IMR-90 (cell line): Measurements from ENCODE around the gene ATG9B. TPM values are rescaled to one million over a fixed set of nuclear protein-coding genes. Genes with fewer than 3 reads are reported as not detected.
A peak's percentile ranks its signal among the peaks of the same experiment; 100 is the strongest.

Experiments used
- ATAC-seq: fragments of 200-7000 bp; cut with Tn5 transposase; 2 replicates; pipeline ENCODE4 v1.9.1; 2020; ENCODE audit warnings: low read depth, mild to moderate bottlenecking, moderate library complexity
- BruUV-seq: library from RNA; stranded (reverse); fragments of 400-500 nt; replicated peaks from 2 replicates; lab custom pipeline; 2021; lab: Mats Ljungman, UMichigan
- CTCF ChIA-PET: fragments of 300-600 bp; formaldehyde crosslinking; extraction: SDS; loops from one replicate; lab custom pipeline; 2021; ENCODE audit warnings: antibody characterized with exemption; lab: Yijun Ruan, JAX
- POLR2A ChIA-PET: fragments of 300-600 bp; sonication (Branson Sonifier 250); formaldehyde crosslinking; loops from one replicate; lab custom pipeline; 2022; ENCODE audit warnings: antibody characterized with exemption; ENCODE audit not compliant: unreplicated experiment; lab: Charles Lee
- DNase-seq: peaks from one replicate; pipeline ENCODE4 v3.0.0; 2013
- H2AFZ ChIP-seq: replicated peaks from 2 replicates; pipeline ENCODE3; 2013; ENCODE audit warnings: low read length, mild to moderate bottlenecking; ENCODE audit not compliant: poor library complexity
- H2AK5ac ChIP-seq: 2 replicates; pipeline ENCODE4 v1.6.1; 2013; ENCODE audit warnings: low read depth, low read length, inconsistent platforms
- H2AK9ac ChIP-seq: replicated peaks from 2 replicates; pipeline ENCODE3; 2013; ENCODE audit warnings: mild to moderate bottlenecking, low read depth, low read length, moderate library complexity; ENCODE audit not compliant: poor library complexity
- H2BK120ac ChIP-seq: 2 replicates; pipeline ENCODE4 v1.6.1; 2013; ENCODE audit warnings: low read depth, low read length, inconsistent platforms
- H2BK15ac ChIP-seq: 3 replicates; pipeline ENCODE4 v1.6.1; 2013; ENCODE audit warnings: low read depth, low read length, inconsistent platforms
- H2BK20ac ChIP-seq: 2 replicates; pipeline ENCODE4 v1.6.1; 2013; ENCODE audit warnings: low read depth, mild to moderate bottlenecking, inconsistent platforms, low read length, moderate library complexity
- H2BK5ac ChIP-seq: 2 replicates; pipeline ENCODE4 v1.6.1; 2013; ENCODE audit warnings: mild to moderate bottlenecking, low read depth, low read length, inconsistent platforms; ENCODE audit not compliant: poor library complexity, severe bottlenecking
- H3K14ac ChIP-seq: replicated peaks from 2 replicates; pipeline ENCODE4 v1.6.1; 2013; ENCODE audit warnings: low read depth, low read length, inconsistent platforms
- H3K18ac ChIP-seq: 2 replicates; pipeline ENCODE4 v1.6.1; 2013; ENCODE audit warnings: low read depth, low read length, control low read depth
- H3K23ac ChIP-seq: 2 replicates; pipeline ENCODE4 v1.6.1; 2013; ENCODE audit warnings: low read depth, low read length, inconsistent platforms
- H3K27ac ChIP-seq: 2 replicates; pipeline ENCODE4 v1.5.1; 2013; ENCODE audit warnings: mild to moderate bottlenecking, control low read depth, low read length; ENCODE audit not compliant: insufficient read depth
- H3K27me3 ChIP-seq: 2 replicates; pipeline ENCODE4 v1.6.1; 2013; ENCODE audit warnings: low read length; ENCODE audit not compliant: control insufficient read depth, insufficient read depth
- H3K36me3 ChIP-seq: 2 replicates; pipeline ENCODE4 v1.6.1; 2013; ENCODE audit warnings: low read length, mixed read lengths; ENCODE audit not compliant: control insufficient read depth, insufficient read depth
- H3K4ac ChIP-seq: 2 replicates; pipeline ENCODE4 v1.6.1; 2013; ENCODE audit warnings: low read depth, low read length, inconsistent platforms
- H3K4me1 ChIP-seq: 2 replicates; pipeline ENCODE4 v1.6.1; 2013; ENCODE audit warnings: low read length, mixed read lengths; ENCODE audit not compliant: control insufficient read depth, insufficient read depth
- H3K4me2 ChIP-seq: 2 replicates; pipeline ENCODE4 v1.6.1; 2013; ENCODE audit warnings: low read depth, mild to moderate bottlenecking, control low read depth, low read length, moderate library complexity
- H3K4me3 ChIP-seq: 2 replicates; pipeline ENCODE4 v1.5.1; 2013; ENCODE audit warnings: low read depth, mild to moderate bottlenecking, control low read depth, low read length, moderate library complexity; ENCODE audit not compliant: insufficient read depth
- H3K56ac ChIP-seq: 2 replicates; pipeline ENCODE4 v1.6.1; 2013; ENCODE audit warnings: low read length, inconsistent platforms; ENCODE audit not compliant: insufficient read depth; ENCODE audit errors: extremely low read depth
- H3K79me1 ChIP-seq, 2 experiments: 2 replicates each; pipeline ENCODE4 v1.6.1; 2013; ENCODE audit warnings: low read length in 2 of 2, inconsistent platforms in 1 of 2, low read depth in 1 of 2
- H3K9ac ChIP-seq: 2 replicates; pipeline ENCODE4 v1.6.1; 2013; ENCODE audit warnings: low read depth, low read length, control low read depth
- H3K9me1 ChIP-seq: 2 replicates; pipeline ENCODE4 v1.6.1; 2013; ENCODE audit warnings: low read length, inconsistent platforms; ENCODE audit not compliant: insufficient read depth
- H3K9me3 ChIP-seq: 2 replicates; pipeline ENCODE4 v1.6.1; 2013; ENCODE audit warnings: low read length; ENCODE audit not compliant: control insufficient read depth, insufficient read depth
- H4K20me1 ChIP-seq: 2 replicates; pipeline ENCODE4 v1.6.1; 2013; ENCODE audit warnings: low read length, inconsistent platforms; ENCODE audit not compliant: insufficient read depth
- H4K5ac ChIP-seq: 2 replicates; pipeline ENCODE4 v1.6.1; 2013; ENCODE audit warnings: mild to moderate bottlenecking, low read depth, low read length, control low read depth
- H4K8ac ChIP-seq, 2 experiments: 2 replicates each; pipeline ENCODE4 v1.6.1; 2013; ENCODE audit warnings: low read depth in 2 of 2, low read length in 2 of 2, control low read depth in 1 of 2, inconsistent platforms in 1 of 2
- H4K91ac ChIP-seq: 2 replicates; pipeline ENCODE4 v1.6.1; 2013; ENCODE audit warnings: low read depth, low read length, inconsistent platforms; ENCODE audit not compliant: insufficient read depth
- CEBPB ChIP-seq: IDR thresholded peaks from 2 replicates; pipeline ENCODE4 v1.6.1; 2012; ENCODE audit warnings: low read depth, low read length, improper control_type of control experiment
- FOS ChIP-seq: fragments of 150-350 bp; IDR thresholded peaks from 2 replicates; pipeline ENCODE4 v1.6.1; 2016; ENCODE audit warnings: low read depth, low read length
- MAFK ChIP-seq: IDR thresholded peaks from 2 replicates; pipeline ENCODE4 v1.6.1; 2012; ENCODE audit warnings: low read depth, low read length, improper control_type of control experiment
- MAZ ChIP-seq: IDR thresholded peaks from 2 replicates; pipeline ENCODE4 v1.6.1; 2012; ENCODE audit warnings: low read depth, mild to moderate bottlenecking, low read length, improper control_type of control experiment, moderate library complexity, borderline replicate concordance
- MXI1 ChIP-seq: IDR thresholded peaks from 2 replicates; pipeline ENCODE4 v1.6.1; 2012; ENCODE audit warnings: low read depth, mild to moderate bottlenecking, low read length, moderate library complexity, borderline replicate concordance
- NFE2L2 ChIP-seq: fragments of 150-350 bp; IDR thresholded peaks from 2 replicates; pipeline ENCODE4 v1.6.1; 2016; ENCODE audit warnings: low read depth, mild to moderate bottlenecking, low read length
- RCOR1 ChIP-seq: IDR thresholded peaks from 2 replicates; pipeline ENCODE4 v1.6.1; 2012; ENCODE audit warnings: mild to moderate bottlenecking, low read length, improper control_type of control experiment; ENCODE audit not compliant: insufficient replicate concordance
- RFX5 ChIP-seq: IDR thresholded peaks from 2 replicates; pipeline ENCODE4 v1.8.0; 2012; ENCODE audit warnings: low read depth, mild to moderate bottlenecking, low read length, moderate library complexity
- SMC3 ChIP-seq: fragments of 150-350 bp; IDR thresholded peaks from 2 replicates; pipeline ENCODE4 v1.6.1; 2016; ENCODE audit warnings: low read depth, mild to moderate bottlenecking, antibody characterized with exemption, low read length, moderate library complexity
- WGBS, 2 experiments: methylation state at CpG; one replicate each; pipeline versions ENCODE4 v1.1.5 to v1.1.7; 2013; ENCODE audit warnings: missing lambda C conversion rate in 2 of 2; ENCODE audit not compliant: insufficient read length in 1 of 2; ENCODE audit errors: extremely low coverage in 2 of 2; 5-methylcytosine and 5-hydroxymethylcytosine counted together
- dilution Hi-C: fragments of 300-500 bp; cut with HindIII; formaldehyde crosslinking; loops from one replicate; pipeline ENCODE4 v1.14.3; 2018; ENCODE audit warnings: low sequenced_read_pairs; ENCODE audit not compliant: unreplicated experiment
- in situ Hi-C: fragments of 300-500 bp; cut with MboI; formaldehyde crosslinking; loops from 3 replicates; pipeline ENCODE4 v1.14.3; 2019; ENCODE audit warnings: low sequenced_read_pairs, inconsistent platforms, mixed read lengths
- intact Hi-C: fragments of 100-400 bp; cut with micrococcal nuclease; formaldehyde crosslinking; loops from 2 replicates; pipeline ENCODE4 v1.10.0; 2022
- polyA plus RNA-seq, 3 experiments: library from polyadenylated mRNA; depleted of rRNA; stranded (reverse); fragments of >200 nt; gene quantifications; 2 replicates each; pipeline ENCODE4 v1.2.3, GENCODE V29; 2012; ENCODE audit warnings: low replicate concordance in 1 of 3
- total RNA-seq: library from RNA; depleted of rRNA; stranded (reverse); fragments of >200 nt; gene quantifications from 2 replicates; pipeline ENCODE4 v1.2.3, GENCODE V29; 2012
- TF ChIP-seq, protein P1 (sequence below): fragments of 150-350 bp; IDR thresholded peaks from 2 replicates; pipeline ENCODE4 v1.6.1; 2017; ENCODE audit warnings: mild to moderate bottlenecking, antibody characterized with exemption, low read length, low read depth

Gene ATG9B
- total and polyA plus RNA-seq, 2 of the 4 experiments (the other 2 are of a cell fraction) = 0.18 to 0.91 TPM

DNA sequence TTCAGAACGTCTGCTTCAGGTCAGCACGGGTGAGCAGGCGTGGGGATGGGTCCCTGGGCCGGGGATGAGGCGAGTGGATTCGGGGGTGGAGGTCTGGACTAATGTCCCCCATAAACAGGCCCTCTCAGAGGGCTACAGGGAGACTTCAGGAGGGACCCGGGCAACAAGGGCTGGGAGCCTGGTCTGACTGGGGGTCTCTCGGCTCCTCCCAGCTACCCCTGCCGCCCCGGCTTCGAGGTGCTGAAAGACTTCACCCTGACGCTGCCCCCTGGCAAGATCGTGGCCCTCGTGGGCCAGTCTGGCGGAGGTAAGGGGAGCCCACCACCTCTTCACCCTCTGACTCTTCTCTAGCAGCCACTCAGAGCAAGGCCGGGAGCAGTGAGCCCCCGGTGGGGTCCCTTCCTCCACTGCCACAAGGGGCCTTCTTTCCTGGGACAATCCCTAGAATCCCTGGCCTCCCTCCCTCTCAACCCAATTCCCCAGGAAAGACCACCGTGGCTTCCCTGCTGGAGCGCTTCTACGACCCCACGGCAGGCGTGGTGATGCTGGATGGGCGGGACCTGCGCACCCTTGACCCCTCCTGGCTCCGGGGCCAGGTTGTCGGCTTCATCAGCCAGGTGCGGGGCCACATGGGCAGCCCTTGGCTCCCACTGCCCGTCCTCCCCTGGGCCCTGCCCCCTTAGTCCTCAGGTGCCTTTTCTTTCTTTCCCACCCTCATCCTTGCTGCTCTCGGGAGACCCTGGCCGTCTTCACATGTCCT is 16.5 kb upstream of the ATG9B start:
- H4K20me1 ChIP-seq = peaks cover 8% of the 10 kb centered on the region
- TF ChIP-seq MXI1 (no peak), CEBPB (no peak), NFE2L2 (no peak), FOS (no peak), SMC3 (no peak), RCOR1 (no peak), MAZ (no peak), MAFK (no peak), RFX5 (no peak)
- TF ChIP-seq, protein P1, sequence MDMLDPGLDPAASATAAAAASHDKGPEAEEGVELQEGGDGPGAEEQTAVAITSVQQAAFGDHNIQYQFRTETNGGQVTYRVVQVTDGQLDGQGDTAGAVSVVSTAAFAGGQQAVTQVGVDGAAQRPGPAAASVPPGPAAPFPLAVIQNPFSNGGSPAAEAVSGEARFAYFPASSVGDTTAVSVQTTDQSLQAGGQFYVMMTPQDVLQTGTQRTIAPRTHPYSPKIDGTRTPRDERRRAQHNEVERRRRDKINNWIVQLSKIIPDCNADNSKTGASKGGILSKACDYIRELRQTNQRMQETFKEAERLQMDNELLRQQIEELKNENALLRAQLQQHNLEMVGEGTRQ = no peak
- no peak overlapping the region for H3K4me2 ChIP-seq
- intact Hi-C loops (no loop called here), dilution Hi-C loops (no loop called here), in situ Hi-C loops (no loop called here)
- CTCF ChIA-PET = no interaction called here
- H2BK20ac ChIP-seq = no peak overlapping the region
- H2BK15ac ChIP-seq = no peak overlapping the region
- no peak overlapping the region for H3K27ac ChIP-seq
- no peaks in the 10 kb centered on the region for H3K27me3 ChIP-seq
- peaks cover 18% of the 10 kb centered on the region for H3K9me1 ChIP-seq
- BruUV-seq = no TSS peak
- no peak overlapping the region for H3K14ac ChIP-seq
- H2AK9ac ChIP-seq = peak overlapping the region; percentile 50
- H4K91ac ChIP-seq = no peak overlapping the region
- H3K56ac ChIP-seq = no peak overlapping the region
- H3K79me1 ChIP-seq = peaks cover 0 to 12% of the 10 kb centered on the region in 2 experiments; a peak in 1 of 4 replicates
- H3K23ac ChIP-seq = no peak overlapping the region
- no peak overlapping the region for H2BK5ac ChIP-seq
- no peak overlapping the region for H2AFZ ChIP-seq
- no peak overlapping the region for H4K8ac ChIP-seq
- no peak overlapping the region for H3K18ac ChIP-seq
- no peak overlapping the region for H3K4me3 ChIP-seq
- WGBS, 2 experiments = 100% methylated on average over 7 of the region's 30 CpGs; no CpG with 5 or more reads in 1 of the 2 experiments
- H4K5ac ChIP-seq = no peak overlapping the region
- POLR2A ChIA-PET = no interaction called here
- H3K4ac ChIP-seq = no peak overlapping the region
- no peak overlapping the region for H2AK5ac ChIP-seq
- ATAC-seq = no peak
- no peak overlapping the region for H3K9ac ChIP-seq
- peaks cover 25% of the 10 kb centered on the region; the same call in 1 of the 2 replicates for H3K36me3 ChIP-seq
- no peak for DNase-seq
- H3K9me3 ChIP-seq = no peaks in the 10 kb centered on the region
- H2BK120ac ChIP-seq = no peak overlapping the region
- peaks cover 17% of the 10 kb centered on the region for H3K4me1 ChIP-seq
